HCT116 (cell line): ENCODE measurements around the gene KCNV2.

Experiments
- EZH2 ChIP-seq: fragments of 200-600 bp; sonication (generic); IDR thresholded peaks from 2 replicates; pipeline ENCODE4 v1.6.1; 2017; ENCODE audit warnings: antibody characterized with exemption, mixed run types
- POLR2AphosphoS5 ChIP-seq: IDR thresholded peaks from 2 replicates; pipeline ENCODE4 v1.6.1; 2011; ENCODE audit warnings: mild to moderate bottlenecking, low read depth, low read length, moderate library complexity

GRCh38 chr9:2673161-2673560 is 44.1 kb upstream of the KCNV2 start:
- TF ChIP-seq POLR2AphosphoS5, result no peak
- TF ChIP-seq EZH2, result no peak
